Fibroblast of lung (primary cell): Measurements from ENCODE around the gene LIN37.

Experiments
- CTCF ChIP-seq, 2 donors: IDR thresholded peaks in 1 of 2; conservative IDR thresholded peaks in 1 of 2; 1 replicate in 1 of 2; 2 replicates in 1 of 2; pipeline ENCODE4 v1.5.1; 2011 to 2012; ENCODE audit warnings: low read length in 2 of 2, control low read depth in 1 of 2, inconsistent platforms in 1 of 2, low read depth in 1 of 2, mild to moderate bottlenecking in 1 of 2
- EZH2 ChIP-seq: IDR thresholded peaks from 2 replicates; pipeline ENCODE4 v1.5.1; 2012; ENCODE audit warnings: low read length, control low read depth, mild to moderate bottlenecking; ENCODE audit errors: missing control alignments

GRCh38 chr19:35797663-35798062 is 49.3 kb downstream of the LIN37 start:
- TF ChIP-seq EZH2 (no peak), CTCF (conservative IDR thresholded peaks at IDR 0.05 in 1 of 2, IDR thresholded peaks at IDR 0.05 in 1 of 2; ENCODE audit: low read depth in 1 of 2, low read length in 2 of 2) (no peak)
